CD4-positive, alpha-beta T cell treated with Interferon gamma for 1 hour (primary cell): Measurements from ENCODE around the gene IFI27L1.

Source experiments
- DNase-seq: peaks from one replicate; pipeline ENCODE4 v3.0.0-alpha.2; 2020

The IFI27L1 gene

GRCh38 chr14:94115058-94115591 lies 34.0 kb downstream of the IFI27L1 start:
- DNase-seq: no peak

GRCh38 chr14:94115631-94116030 lies 34.5 kb downstream of the IFI27L1 start:
- DNase-seq: no peak

GRCh38 chr14:94116701-94117100 lies 35.6 kb downstream of the IFI27L1 start:
- DNase-seq: no peak

GRCh38 chr14:94117856-94118255 lies 36.7 kb downstream of the IFI27L1 start:
- DNase-seq: no peak

- no peak for DNase-seq
These were observed 38.0 kb downstream of the IFI27L1 start for GRCh38 chr14:94119071-94119470.

- no peak for DNase-seq
These were observed 39.7 kb downstream of the IFI27L1 start for GRCh38 chr14:94120667-94121340.

- no peak for DNase-seq
These were observed 40.4 kb downstream of the IFI27L1 start for GRCh38 chr14:94121485-94121884.

- DNase-seq: no peak
These were observed 41.3 kb downstream of the IFI27L1 start for GRCh38 chr14:94122438-94122837.

- DNase-seq: no peak
These were observed 42.2 kb downstream of the IFI27L1 start for GRCh38 chr14:94123296-94123695.

GRCh38 chr14:94123868-94124267 lies 42.8 kb downstream of the IFI27L1 start:
- DNase-seq: no peak

- DNase-seq: no peak
These were observed 43.7 kb downstream of the IFI27L1 start for GRCh38 chr14:94124582-94125377.

GRCh38 chr14:94125659-94126418 lies 44.7 kb downstream of the IFI27L1 start:
- no peak for DNase-seq

- no peak for DNase-seq
These were observed 45.2 kb downstream of the IFI27L1 start for GRCh38 chr14:94126419-94126677.

- DNase-seq: no peak
These were observed 45.7 kb downstream of the IFI27L1 start for GRCh38 chr14:94126800-94127199.

GRCh38 chr14:94127330-94127729 lies 46.2 kb downstream of the IFI27L1 start:
- no peak for DNase-seq

- no peak for DNase-seq
These were observed 47.2 kb downstream of the IFI27L1 start for GRCh38 chr14:94128216-94128839.

- peak; percentile 63 for DNase-seq
These were observed 48.1 kb downstream of the IFI27L1 start, which contains the start of gene IFI27L2 for GRCh38 chr14:94129111-94129757. TSS of gene IFI27L2 (minus strand) at chr14:94129604. CDS start at chr14:94129564, 40 bp downstream.

- DNase-seq: no peak
These were observed 48.8 kb downstream of the IFI27L1 start for GRCh38 chr14:94129758-94130414.

GRCh38 chr14:94132285-94132887 lies 51.3 kb downstream of the IFI27L1 start:
- DNase-seq: peak; percentile 53

GRCh38 chr14:94135476-94135875 lies 54.4 kb downstream of the IFI27L1 start:
- no peak for DNase-seq

- DNase-seq: peak; percentile 75
These were observed 55.6 kb downstream of the IFI27L1 start for GRCh38 chr14:94136575-94137331.
